ENCODE measurements around the gene PAQR8.

Gene PAQR8, protein sequence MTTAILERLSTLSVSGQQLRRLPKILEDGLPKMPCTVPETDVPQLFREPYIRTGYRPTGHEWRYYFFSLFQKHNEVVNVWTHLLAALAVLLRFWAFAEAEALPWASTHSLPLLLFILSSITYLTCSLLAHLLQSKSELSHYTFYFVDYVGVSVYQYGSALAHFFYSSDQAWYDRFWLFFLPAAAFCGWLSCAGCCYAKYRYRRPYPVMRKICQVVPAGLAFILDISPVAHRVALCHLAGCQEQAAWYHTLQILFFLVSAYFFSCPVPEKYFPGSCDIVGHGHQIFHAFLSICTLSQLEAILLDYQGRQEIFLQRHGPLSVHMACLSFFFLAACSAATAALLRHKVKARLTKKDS

DNA sequence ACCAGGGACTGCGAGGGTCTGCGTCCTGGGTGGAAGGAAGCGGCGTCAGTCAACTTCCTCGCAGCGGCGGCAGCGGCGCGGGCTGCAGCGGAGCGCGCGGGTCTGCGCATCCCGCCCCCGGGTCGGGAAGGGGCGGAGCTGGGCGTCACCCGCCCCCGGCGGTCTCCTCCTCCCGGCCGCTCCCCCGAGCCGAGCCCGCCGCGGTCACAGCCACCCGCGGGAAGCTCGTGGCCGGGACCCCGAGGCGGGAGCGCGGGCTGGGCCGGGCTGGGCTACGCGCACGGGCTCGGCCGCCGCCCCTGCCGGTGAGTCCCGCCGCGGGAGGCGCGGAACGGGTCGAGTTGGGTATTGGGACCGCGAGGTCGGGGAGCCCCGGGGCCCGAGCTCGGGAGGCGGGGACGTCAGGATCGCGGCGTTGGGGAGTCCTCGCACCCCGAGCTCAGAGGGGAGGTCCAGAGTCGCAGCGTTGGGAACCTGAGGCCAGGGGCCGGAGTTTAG lies at the start of gene PAQR8:
TSS of gene PAQR8 (plus strand) at position 207 of the 498 bp plus-strand sequence. CDS start 41,063 bp downstream, outside the sequence.
- DNase-seq (ENCODE audit: low spot score), result no peak

DNA sequence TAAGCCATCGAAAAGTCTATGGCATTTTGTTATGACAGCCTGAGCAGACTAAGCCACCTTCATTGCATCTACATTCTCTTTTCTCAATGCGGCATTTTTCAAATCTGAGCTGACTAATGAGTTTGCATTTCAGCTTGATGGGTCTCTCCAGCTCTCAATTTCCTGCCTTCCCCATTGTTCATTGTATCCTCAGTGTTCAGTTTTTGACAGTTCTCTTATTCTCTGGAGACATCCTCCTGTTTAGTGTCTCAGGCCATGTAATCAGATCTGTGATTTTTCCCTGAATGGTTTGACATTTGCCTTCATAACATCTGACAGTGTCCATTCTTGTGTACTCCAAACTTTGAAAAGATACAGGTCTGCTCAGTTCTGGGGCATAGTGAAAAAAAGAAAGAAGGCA lies 49.5 kb upstream of the PAQR8 start:
- DNase-seq (ENCODE audit: low spot score), result no peak

DNA sequence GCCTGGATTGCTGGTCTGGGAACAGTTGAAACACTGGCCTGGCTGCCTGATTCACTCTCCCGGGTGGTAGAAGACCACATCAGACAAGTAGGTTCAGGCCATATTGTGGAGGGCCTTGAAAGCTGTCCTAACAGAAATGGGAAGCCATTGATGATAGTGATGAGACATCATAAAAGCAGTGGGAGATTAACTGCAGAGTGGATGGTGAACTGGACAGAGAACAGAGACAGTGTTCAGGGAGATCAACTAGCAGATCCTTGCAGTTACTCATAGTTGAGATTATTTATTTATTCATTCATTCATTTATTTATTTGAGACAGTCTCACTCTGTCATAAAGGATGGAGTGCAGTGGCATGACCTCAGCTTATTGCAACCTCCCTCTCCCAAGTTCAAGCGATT lies 47.2 kb upstream of the PAQR8 start:
- DNase-seq (ENCODE audit: low spot score), result no peak

DNA sequence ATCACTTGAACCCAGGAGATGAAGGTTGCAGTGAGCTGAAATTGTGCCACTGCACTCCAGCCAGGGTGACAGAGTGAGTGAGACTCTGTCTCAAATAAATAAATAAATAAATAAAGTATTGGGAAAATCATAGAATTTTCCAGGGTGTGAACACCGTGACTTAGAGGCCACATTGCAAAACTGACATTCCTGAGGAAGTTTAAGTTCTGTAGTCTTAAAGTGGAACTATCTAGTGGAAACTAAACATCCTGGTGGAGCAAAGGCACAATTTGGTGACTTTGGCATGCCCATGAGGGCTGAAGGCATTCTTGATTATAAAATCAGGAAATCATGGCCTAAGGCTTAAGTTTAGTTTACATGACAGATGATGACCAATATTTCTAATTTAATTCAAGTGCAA lies 44.7 kb upstream of the PAQR8 start:
- no peak for DNase-seq (ENCODE audit: low spot score)

DNA sequence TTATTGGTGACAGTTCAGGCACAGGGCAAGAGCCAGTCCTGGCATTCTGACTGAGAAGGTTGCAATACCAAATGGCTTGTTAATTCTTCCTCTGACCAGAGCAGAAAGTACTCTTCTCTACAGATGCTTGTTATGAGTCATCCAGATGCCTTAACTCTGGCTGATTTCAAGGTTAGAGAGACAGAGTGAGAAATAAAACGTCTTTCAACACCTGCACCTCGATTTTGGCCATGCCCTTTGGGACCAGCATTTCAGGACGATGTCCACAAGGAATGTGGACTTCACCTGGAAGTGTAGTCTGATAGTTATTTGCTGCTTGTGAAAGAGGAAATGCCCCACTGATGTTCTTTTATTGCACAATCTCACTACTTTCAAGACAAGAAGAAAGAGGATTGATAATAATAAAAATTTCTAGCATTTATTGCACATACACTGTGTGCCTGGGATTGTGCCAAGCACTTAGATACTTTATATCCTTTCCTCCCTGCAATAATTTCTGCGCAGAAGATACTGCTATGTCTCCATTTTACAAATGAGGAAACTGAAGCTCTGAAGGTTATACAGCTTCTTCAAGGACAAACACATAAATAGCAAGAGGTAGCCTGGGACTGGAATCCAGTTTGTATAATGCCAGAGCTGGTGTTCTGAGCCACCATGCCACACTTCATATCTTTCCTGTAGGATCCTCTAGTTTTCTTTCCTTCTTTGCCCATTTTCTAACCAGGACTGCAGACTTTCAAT lies 43.9 kb upstream of the PAQR8 start:
- DNase-seq (ENCODE audit: low spot score), result no peak

DNA sequence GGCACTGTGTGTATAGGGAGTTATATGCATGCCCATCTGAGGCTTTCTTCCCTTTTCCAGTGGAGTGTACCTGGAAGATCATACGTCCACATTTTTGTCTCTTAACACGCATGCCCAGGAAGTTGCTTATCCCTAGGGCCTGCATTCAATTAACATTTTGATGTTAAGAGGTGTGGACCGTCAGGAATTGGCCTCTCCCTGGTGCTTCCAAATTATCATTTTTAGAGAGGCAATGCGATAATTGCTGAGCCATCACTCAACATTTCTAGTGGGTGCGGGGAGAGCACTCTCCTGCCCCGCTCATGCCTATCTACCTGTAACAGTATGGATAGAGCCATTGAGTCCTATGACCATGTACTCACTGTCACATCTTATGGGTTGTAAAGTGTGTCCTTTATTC lies 37.8 kb upstream of the PAQR8 start:
- no peak for DNase-seq (ENCODE audit: low spot score)

DNA sequence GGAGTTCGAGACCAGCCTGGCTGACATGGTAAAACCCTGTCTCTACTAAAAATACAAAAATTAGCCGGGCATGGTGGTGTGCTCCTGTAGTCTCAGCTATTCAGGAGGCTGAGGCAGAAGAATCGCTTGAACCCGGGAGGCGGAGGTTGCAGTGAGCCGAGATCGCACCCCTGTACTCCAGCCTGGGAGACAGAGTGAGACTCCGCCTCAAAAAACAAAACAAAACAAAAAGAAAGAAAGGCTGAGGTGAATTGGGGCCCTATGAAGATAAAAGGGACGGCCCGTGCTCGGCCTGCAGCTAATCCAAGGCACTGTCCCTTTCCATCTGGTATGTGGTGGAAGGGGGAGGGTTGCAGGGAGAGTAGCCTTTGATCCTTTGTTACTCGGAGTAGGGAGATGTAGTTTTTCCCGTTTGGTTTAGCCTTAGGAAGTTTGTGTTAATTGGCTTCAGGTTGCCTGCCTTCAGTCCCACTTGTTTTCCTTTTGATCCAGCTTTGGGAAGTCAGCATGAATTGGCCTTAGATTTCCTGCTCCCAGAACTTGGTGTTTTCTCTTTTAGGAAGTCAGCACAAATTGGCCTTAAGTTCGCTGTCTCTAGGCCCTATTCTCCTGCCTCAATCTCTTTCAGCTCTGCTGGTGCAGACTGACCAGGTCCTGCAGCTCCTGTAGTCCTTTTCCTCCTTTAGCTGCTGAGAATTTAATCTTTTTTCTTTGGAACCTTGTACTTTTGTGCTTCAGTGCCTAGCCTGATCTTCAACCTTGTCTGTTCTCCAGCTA lies 36.1 kb upstream of the PAQR8 start:
- DNase-seq (ENCODE audit: low spot score), result peak; percentile 41

DNA sequence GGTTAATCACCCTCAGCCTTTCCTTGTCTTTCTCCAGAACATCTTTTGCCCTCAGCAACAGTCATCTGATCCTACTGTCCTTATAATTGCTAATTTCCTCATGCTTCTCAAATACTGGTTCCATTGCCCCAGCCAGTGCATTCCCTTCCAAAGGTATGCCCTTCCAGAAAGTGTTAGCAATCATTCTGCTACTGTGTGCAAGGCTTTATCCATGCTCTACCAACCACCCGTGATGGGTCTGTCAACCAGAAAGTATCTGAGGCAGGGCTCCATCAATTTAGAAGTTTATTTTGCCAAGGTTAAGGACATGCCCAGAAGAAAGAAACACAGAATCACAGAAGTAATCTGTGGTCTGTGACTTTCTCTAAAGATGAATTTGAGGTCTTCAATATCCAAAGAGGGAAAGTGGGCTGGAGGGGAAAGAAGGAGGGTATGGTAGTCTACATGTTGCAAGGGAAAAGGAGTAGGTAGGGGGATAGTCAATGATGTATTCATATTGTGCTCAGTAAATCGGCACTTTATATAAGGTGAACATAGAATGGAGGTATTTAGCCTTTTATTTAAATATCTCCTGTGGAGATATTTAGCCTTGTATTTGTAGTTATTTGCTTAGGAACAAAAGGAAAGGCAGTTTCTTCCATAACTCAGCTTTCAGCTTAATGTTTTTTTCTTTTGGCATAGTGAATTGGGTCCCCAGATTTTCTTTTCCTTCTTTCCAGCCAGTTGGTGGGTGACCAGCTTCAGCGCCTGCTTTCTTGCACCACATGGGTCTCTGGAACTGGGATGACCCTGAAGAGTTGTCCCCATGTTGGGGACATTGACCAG lies 35.2 kb upstream of the PAQR8 start:
- DNase-seq (ENCODE audit: low spot score), result no peak

DNA sequence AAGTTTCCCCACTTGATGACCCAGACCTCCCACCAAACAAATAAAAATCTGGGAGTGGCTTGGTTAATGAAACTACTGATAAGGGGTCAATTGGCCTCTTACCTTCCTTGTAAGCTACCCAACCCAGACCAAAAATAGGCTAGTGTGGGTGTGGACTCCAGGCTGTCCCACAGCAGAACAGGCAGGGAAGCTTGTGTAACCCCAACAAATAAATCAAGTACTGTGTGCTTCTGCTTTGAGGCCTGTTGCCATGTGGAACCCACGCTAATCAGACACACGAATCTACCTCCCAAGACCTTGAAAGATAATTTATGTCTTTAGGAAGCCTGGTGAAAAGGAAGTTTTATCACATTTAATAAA lies 33.7 kb upstream of the PAQR8 start:
- DNase-seq (ENCODE audit: low spot score), result peak; percentile 41

DNA sequence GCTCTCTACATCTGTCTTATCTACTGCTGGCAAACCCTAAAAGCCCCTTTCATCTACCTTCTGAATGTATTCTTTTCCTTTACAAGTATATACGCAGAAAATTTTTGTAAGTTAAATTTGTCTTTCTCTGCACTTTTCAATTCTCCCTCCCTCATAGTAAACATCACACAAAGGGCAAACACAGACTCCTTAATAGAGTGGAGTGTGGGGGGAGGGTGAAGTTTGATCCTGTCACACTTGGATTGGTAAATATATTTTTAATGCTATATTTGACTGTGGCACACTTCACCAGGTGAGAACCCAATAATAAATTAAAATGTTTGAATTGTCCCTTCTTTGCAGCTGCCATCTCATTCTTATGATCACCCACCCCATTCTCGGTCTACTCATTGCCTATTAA lies 33.2 kb upstream of the PAQR8 start:
- DNase-seq (ENCODE audit: low spot score), result no peak

DNA sequence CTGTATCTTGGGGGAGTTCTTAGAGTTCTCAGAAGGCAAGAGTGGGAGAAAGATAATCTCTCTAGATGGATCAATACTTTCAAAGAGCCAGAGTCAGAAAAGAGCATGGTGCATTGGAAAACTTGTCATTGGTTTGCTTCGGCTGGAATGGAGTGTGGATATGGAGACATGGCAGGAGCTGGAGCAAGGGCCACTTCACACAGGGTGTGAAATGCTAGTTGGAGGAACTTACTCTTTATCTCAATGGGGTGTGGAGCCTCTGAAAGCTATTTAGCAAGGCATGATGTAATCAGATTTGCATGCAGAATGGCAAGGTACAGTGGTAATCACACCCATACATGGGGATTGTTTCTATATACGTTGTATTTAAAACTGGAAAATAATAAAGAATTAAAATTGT lies 31.5 kb upstream of the PAQR8 start:
- DNase-seq (ENCODE audit: low spot score), result no peak

DNA sequence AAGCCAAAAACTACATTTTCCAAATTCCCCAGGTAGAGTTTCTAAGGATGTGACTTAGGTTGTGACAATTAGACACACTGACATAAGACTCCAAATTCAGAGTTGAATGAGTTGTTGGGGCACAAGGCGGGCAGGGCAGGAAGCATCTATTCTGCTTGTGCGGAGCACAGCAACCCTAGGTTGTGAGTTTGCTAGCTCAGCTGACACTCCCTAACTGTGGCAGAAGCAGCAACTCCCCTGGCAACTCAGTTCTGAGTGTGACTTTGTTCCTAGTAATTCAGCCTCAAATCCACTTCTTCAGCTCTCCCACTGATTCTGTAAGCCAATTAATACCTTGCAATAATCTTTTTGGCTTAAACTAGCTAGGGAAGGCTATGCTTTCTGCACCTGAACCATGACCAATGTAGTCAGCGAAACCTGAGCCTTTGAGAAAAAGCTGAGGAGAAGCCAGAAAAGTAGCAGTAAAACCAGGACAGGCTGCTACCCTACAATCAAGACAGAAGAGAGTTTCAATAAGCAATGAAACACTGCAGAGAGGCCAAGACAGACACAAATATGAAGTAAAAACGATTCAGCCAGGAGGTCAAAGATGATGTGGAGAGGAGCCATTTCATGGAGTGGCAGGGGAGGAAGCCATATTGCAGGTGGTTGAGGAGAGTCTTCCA lies 30.0 kb upstream of the PAQR8 start:
- no peak for DNase-seq (ENCODE audit: low spot score)

DNA sequence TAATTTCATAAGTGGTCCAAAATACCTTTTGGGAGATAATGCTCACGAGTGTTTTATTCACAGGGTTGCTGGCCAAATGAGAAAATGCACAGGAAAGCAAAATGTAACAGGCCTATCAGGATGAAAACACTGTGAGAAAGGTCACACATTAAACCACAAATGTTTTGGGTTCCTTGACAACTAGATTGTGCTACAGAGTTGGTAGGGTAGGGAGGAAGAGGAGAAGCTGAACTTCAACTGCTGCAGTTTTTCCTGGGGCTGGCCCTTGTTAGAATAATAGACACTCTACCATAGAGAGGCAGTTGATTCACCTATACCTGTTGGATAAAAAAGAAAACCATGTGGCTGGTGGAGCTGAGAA lies 28.1 kb upstream of the PAQR8 start:
- DNase-seq (ENCODE audit: low spot score), result no peak

DNA sequence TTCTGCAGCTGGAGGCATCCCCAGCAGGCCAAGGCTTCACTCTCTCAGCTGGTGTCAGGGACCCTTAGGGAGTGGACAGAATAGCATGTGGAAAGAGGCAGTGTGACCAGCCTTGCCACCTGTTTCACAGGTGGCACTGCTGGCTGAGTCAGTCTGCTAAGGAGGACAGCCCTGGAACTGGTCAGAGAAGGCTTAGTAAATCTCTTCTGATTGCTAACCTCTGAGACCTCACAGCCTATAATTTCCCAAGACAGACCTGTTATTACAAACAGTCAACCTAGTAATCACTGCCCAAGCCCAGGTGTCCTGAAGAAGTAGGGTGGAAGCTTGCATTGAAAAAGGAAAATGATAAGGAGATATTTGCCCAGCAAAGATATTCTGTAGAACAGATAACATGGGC lies 26.4 kb upstream of the PAQR8 start:
- DNase-seq (ENCODE audit: low spot score), result no peak

DNA sequence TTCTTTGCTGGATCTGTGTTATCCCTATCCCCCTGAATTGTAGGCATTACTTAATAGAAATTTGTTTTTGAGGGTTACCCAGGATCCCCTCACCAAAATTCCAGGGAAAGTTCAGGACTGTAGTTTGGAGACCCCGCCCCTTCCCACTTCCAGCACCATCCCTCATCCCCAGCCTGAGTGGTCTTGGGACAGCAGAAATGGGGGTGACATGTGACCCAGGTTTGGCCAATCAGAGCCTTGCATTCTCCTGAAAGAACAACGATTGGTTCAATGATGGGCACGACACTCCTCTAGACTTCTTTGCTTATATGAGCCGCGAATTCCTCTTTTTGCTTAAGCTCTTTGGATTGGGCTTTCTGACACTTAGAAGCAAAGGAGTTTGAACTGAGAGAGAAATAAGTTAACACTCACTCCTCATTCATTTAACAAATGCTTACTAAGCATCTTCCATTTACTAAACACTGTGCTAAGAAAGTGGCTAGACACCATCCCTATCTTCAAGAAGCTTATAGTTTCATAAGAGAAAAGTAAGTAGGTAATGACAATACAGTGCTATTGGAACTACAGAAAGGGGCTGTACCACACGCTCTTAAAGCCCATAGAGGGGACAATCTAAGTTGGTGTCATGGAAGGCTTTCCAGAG lies 24.9 kb upstream of the PAQR8 start:
- DNase-seq (ENCODE audit: low spot score), result no peak

DNA sequence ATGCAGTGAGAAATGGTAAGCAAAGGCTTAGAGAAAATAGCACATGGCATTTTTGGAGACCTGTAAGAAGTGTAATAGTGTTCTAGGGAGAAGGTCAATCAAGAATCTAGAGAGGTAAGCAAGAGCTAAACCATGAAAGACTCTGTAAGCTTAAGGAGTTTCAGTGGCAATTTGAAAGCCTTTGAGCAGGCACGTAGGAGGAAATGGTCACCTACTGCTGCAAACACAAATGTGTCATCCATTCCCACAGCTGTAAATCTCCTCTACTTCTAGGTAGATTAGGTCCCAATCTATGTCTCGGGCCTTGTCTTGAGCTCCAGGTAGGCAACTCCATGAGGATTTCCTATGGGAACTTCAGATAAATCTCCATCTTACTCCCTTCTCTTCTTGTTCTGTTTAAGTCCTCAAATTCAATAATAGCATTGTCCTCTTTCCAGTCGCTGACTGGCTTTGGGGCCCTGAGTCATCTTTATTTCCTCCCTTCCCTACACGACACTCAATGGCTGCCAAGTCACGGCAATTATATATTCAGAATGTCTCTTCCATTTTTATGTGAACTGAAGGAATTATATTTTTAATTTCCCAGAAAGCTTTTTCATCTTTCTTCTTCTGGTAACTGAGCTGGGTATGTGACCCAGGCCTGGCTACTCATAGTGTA lies 24.2 kb upstream of the PAQR8 start:
- DNase-seq (ENCODE audit: low spot score), result no peak

DNA sequence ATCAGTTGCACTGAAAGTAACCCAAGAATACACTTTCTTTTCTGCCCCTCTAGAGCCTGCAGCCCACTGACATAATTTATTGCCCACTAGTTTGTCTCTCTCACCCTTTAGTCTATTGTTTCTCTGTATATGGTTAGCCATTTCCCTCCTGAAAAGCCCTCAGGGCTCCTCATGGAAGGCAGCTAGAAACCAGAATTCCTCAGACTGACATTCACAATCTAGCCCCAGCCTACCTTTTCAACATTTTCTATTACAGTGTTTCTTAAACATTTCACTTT lies 21.4 kb upstream of the PAQR8 start:
- DNase-seq (ENCODE audit: low spot score), result no peak

DNA sequence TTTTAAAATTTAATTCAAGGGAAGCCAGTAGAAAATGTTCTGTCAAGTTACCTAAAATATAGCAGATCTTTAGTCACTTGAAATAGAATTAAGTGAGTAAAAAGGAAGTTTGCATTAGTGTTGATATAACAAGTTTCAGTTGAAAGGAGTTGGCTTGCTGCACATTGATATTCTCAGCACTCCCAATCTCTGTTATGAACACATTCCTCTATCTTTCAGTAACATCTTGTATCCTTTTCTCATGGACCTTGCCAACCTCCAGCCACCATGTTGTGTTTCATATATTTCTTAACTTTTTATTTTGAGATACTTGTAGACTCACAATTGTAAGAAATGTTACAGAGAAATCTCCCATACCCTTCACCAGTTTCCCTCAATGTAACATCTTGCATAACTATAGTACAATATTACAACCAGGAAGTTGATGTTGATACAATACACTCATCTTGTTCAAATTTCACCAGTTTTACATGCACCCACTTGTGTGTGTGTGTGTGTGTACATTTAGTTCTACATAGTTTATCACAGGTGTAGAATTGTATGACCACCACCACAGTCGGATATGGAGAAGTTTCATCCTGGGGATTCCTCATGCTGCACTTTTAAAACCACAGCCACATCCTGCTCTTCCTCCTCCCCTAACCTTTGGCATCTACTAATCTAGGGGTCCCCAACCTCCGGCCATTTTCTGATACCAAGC lies 20.2 kb upstream of the PAQR8 start:
- no peak for DNase-seq (ENCODE audit: low spot score)

DNA sequence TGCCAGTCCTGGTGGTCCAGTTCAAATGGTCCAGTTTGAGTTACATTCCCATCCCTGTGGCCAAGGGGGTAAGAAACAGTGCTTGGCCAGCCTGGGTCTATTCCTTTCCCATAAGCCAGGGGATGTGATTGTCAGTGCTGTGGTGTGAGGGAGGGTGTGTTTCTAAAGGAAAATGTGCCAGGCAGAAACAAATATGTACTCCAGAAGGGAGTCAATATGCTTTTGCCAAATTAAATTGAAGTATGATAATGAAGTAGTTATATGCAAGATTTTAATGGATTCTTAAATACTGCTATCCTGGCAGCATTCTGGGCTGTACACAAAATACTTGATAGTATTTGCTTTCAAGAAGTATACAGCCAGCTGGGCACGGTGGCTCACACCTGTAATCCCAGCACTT lies 16.6 kb upstream of the PAQR8 start:
- no peak for DNase-seq (ENCODE audit: low spot score)

DNA sequence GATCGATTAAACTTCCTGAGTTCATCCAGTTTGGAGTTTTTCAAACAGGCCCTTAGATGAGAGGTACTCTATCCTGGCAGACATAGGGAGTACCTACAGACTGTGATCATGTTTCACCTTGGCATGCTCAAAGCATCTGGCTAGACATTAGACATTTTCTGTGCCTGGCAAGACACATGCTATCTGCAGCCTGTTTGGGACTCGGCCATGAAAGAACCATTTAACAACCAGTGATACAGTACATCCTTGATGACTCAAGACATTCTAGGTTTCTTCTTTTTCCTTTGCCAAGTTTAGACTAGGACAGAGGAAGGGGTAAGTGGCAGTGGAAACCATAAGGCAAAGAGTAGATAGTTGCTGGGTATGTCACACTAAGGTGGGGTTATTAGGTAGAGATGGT lies 15.4 kb upstream of the PAQR8 start:
- no peak for DNase-seq (ENCODE audit: low spot score)
